Esophagus squamous epithelium (tissue), 5 donors: ENCODE data around the gene RPL26. TPM values are rescaled to one million over a fixed set of nuclear protein-coding genes. Genes with fewer than 3 reads are reported as not detected.
"Not testable (repeated sequence)": the region's sequence is repeated elsewhere in the genome, so short reads cannot be mapped to it uniquely, and the experiment has no call there.

Experiments used
- DNase-seq: peaks from one replicate; lab custom pipeline; 2025; lab: John Stamatoyannopoulos, UW
- H3K27ac ChIP-seq, 4 donors: fragments of 200-600 bp; sonication (generic); one replicate each; pipeline ENCODE4 v1.5.1; 2016 to 2019; ENCODE audit warnings: mild to moderate bottlenecking in 1 of 4
- H3K27me3 ChIP-seq, 4 donors: fragments of 200-600 bp; sonication (generic); 1 replicate in 3 of 4; 2 replicates in 1 of 4; pipeline versions ENCODE4 v1.5.1 to v1.6.0; 2017 to 2021; ENCODE audit warnings: antibody characterized with exemption in 1 of 4
- H3K36me3 ChIP-seq, 3 donors: fragments of 200-600 bp; sonication (generic); one replicate each; pipeline ENCODE4 v1.5.1; 2016 to 2019
- H3K4me1 ChIP-seq, 3 donors: fragments of 200-600 bp; sonication (generic); one replicate each; pipeline ENCODE4 v1.5.1; 2017 to 2019
- H3K4me3 ChIP-seq, 4 donors: fragments of 200-600 bp; sonication (generic); 1 replicate in 3 of 4; 2 replicates in 1 of 4; pipeline ENCODE4 v1.5.1; 2016 to 2019; ENCODE audit warnings: mild to moderate bottlenecking in 2 of 4, moderate library complexity in 1 of 4
- H3K9me3 ChIP-seq, 3 donors: fragments of 200-600 bp; sonication (generic); one replicate each; pipeline ENCODE4 v1.5.1; 2016 to 2019
- CTCF ChIP-seq, 6 experiments: fragments of 450-650 bp in 4 of 6; fragments of 200-600 bp in 2 of 6; sonication (generic) in 2 of 6; IDR thresholded peaks; one replicate each; pipeline ENCODE4 v1.5.1; 2016 to 2019; ENCODE audit warnings: antibody characterized with exemption in 6 of 6, mild to moderate bottlenecking in 4 of 6, moderate library complexity in 4 of 6
- POLR2A ChIP-seq, 4 donors: fragments of 450-650 bp; IDR thresholded peaks; one replicate each; pipeline ENCODE4 v1.6.1; 2017; ENCODE audit warnings: antibody characterized with exemption in 4 of 4, mild to moderate bottlenecking in 4 of 4, moderate library complexity in 3 of 4
- WGBS, 2 donors: methylation state at CpG; one replicate each; pipeline ENCODE4 v1.1.5; 2018; 5-methylcytosine and 5-hydroxymethylcytosine counted together
- intact Hi-C: fragments of 100-400 bp; cut with DNase I; formaldehyde crosslinking; loops from one replicate; pipeline ENCODE4 v1.15.0; 2022
- total RNA-seq, 4 donors: library from RNA; depleted of rRNA; stranded (reverse); fragments of >200 nt; gene quantifications; one replicate each; pipeline ENCODE4 v1.1.0, GENCODE V29; 2016
- donor health status: DM: yes; HTN: yes; CAD: no.

RPL26 gene
- total RNA-seq, 4 donors from 2014 or later: 3,032 to 5,420 (median 3,306) TPM

DNA sequence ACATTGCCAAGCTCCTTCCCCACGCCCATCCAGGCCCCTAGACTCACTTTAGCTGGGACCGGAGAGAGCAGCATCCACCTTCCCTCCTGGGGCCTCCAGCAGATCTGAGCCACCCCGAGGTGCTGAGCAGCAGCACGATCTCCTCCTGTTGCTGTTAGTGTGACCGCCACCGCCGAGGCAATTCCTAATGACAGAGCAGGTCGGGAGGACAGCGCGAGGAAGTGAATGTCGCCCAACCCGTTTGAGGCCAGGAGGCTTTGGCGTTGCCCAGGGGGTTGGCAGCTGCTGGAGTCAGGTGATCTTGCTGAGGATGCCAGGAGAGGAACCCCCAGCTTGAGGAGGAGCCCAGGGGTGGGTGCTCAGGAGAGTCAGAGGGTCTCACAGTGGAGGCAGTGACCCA, 14.6 kb upstream of the RPL26 start, which contains the start of gene RNF222:
RNF222 (minus strand) TSS at position 192 of the 400 bp plus-strand sequence. CDS start 4,366 bp downstream, outside the sequence.
- 28 to 55% methylated on average over 2 of the region's 13 CpGs for WGBS, 2 donors
- Histone ChIP-seq H3K9me3 (no peaks in the 10 kb centered on the region), H3K4me1 (peaks cover 0 to 24% (median 0%) of the 10 kb centered on the region in 3 donors), H3K4me3 (peak within 1 kb of the TSS; percentile 11 to 40 (median 18)), H3K27me3 (peaks cover 0 to 79% (median 0%) of the 10 kb centered on the region in 4 donors), H3K27ac (peak within 1 kb of the TSS in 3 of 4 donors; percentile 23 to 76 (median 56)), H3K36me3 (no peaks in the 10 kb centered on the region)
- no peak for DNase-seq
- TF ChIP-seq CTCF (IDR thresholded peaks at IDR 0.05) (no peak), POLR2A (IDR thresholded peaks at IDR 0.05) (peak in 1 of 4 donors; percentile 19)
- intact Hi-C loops: loop anchor here (10.0 kb wide), 1 partner anchor 347 kb away; the partner anchor contains the start of gene CCDC42

DNA sequence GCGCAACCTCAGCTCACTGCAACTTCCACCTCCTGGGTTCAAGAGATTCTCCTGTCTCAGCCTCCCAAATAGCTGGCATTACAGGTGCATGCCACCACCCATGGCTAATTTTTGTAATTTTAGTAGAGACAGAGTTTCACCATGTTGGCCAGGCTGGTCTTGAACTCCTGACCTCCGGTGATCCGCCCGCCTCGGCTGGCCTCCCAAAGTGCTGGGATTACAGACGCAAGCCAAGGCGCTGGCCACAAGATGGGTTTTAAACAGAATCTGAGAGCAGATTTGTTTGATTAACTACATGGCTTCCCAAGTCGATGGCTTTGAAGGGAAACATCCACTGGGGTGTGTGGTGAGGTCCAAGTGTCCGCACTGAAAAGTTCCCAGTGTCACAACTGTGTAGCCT, 11.5 kb upstream of the RPL26 start:
- WGBS, 2 donors: 68 to 79% methylated on average over 3 to 9 of the region's 9 CpGs
- not testable (repeated sequence) for H3K9me3 ChIP-seq, DNase-seq, H3K36me3 ChIP-seq
- Histone ChIP-seq H3K4me1 (peaks cover 0 to 43% (median 0%) of the 10 kb centered on the region in 3 donors), H3K27me3 (peaks cover 0 to 68% (median 0%) of the 10 kb centered on the region in 4 donors), H3K4me3 (peak overlapping the region in 1 of 4 donors; percentile 40), H3K27ac (peak overlapping the region in 2 of 4 donors; percentile 67 to 79)
- intact Hi-C loops: loop anchor here (10.0 kb wide), 1 partner anchor 350 kb away; the partner anchor contains the start of gene CCDC42

- no peaks in the 10 kb centered on the region for H3K36me3 ChIP-seq
- 44 to 51% methylated on average over 8 of the region's 8 CpGs for WGBS, 2 donors
- no peak for DNase-seq
- H3K9me3 ChIP-seq: no peaks in the 10 kb centered on the region
- H3K4me3 ChIP-seq: peak overlapping the region in 1 of 4 donors; percentile 21
- TF ChIP-seq POLR2A (IDR thresholded peaks at IDR 0.05) (no peak), CTCF (IDR thresholded peaks at IDR 0.05) (no peak)
- peak overlapping the region; percentile 44 to 79 (median 66) for H3K27ac ChIP-seq
- peaks cover 0 to 61% (median 0%) of the 10 kb centered on the region in 4 donors for H3K27me3 ChIP-seq
- H3K4me1 ChIP-seq: peaks cover 0 to 46% (median under 1%) of the 10 kb centered on the region in 3 donors
- intact Hi-C loops: loop anchor here (10.0 kb wide), 1 partner anchor 351 kb away; the partner anchor contains the start of gene CCDC42
Observed at GRCh38 chr17:8393470-8394231, 10.7 kb upstream of the RPL26 start.

DNA sequence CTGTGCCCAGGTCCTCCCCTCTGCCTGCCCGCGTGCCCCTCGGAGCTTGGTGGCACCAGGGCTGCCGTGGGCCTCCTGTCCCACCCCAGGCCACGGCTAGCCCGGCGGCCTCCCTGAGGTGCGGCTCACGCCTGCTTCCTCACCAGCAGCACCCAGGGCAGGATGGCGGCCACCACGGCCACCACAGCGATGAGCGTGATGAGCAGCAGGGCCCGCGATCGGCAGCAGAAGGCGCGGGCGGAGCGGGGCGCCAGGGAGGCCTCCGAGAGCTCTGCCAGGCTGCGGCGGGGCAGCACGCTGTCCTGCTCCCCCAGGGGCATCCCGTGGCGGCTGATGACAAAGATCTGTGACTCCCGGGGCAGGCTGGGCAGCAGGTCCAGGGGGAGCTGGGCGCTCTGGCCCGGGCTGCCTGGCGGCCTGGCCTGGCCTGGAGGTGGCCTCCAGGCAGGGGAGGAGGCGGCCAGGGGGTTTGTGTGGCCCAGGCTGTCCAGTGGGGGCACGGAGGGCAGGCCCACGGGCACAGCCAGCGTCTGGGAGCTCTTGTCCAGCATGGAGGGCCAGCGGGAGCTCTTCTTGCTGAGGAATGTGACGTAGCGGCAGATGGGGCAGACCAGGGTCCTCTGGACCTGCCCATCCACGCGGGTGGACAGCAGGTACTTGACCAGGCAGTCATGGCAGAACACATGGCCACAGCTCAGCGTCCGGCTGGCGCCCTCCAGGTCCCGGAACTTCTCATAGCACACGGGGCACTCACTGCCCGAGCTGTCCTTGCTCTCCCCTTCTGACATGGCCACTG, 9.9 kb upstream of the RPL26 start:
- TF ChIP-seq POLR2A (IDR thresholded peaks at IDR 0.05) (no peak), CTCF (IDR thresholded peaks at IDR 0.05) (no peak)
- intact Hi-C loops: loop anchor here (10.0 kb wide), 1 partner anchor 352 kb away; the partner anchor contains the start of gene CCDC42
- Histone ChIP-seq H3K27me3 (peaks cover 0 to 53% (median 0%) of the 10 kb centered on the region in 4 donors), H3K27ac (peak overlapping the region; percentile 44 to 79 (median 66)), H3K4me1 (peaks cover 0 to 47% (median 8%) of the 10 kb centered on the region in 3 donors), H3K9me3 (no peaks in the 10 kb centered on the region), H3K36me3 (no peaks in the 10 kb centered on the region), H3K4me3 (peak overlapping the region in 1 of 4 donors; percentile 21)
- WGBS, 2 donors: 90 to 100% methylated on average over 3 to 7 of the region's 46 CpGs
- DNase-seq: no peak

DNA sequence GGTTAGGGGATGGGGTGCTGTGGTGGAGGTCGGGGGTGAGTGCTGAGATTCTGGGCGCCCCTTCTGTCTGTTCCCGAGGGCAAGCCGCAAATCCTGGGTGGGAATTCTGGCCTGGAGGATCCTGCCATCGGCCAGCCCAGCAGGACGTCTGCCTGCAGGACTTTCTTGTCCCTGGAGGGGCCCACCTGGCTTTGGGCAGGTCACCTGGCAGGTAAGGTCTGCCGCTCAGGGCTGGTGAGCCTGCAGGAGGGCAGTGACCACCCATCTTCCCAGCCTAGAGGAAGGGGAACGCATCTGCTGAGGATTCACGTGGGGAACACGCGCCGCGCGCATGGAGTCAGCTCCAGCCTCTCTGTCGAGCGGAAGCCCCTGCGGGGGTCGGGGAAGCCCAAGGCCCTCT, 9.3 kb upstream of the RPL26 start:
- Histone ChIP-seq H3K4me3 (peak overlapping the region in 1 of 4 donors; percentile 21), H3K9me3 (no peaks in the 10 kb centered on the region), H3K4me1 (peaks cover 0 to 47% (median 8%) of the 10 kb centered on the region in 3 donors), H3K27ac (peak overlapping the region; percentile 16 to 79 (median 56)), H3K36me3 (no peaks in the 10 kb centered on the region), H3K27me3 (peaks cover 0 to 47% (median 0%) of the 10 kb centered on the region in 4 donors)
- WGBS, 2 donors: 60% methylated on average over 2 of the region's 18 CpGs; no CpG with 5 or more reads in 1 of the 2 donors
- DNase-seq: no peak
- TF ChIP-seq POLR2A (IDR thresholded peaks at IDR 0.05) (no peak), CTCF (IDR thresholded peaks at IDR 0.05) (no peak)
- intact Hi-C loops: loop anchor here (10.0 kb wide), 1 partner anchor 353 kb away; the partner anchor contains the start of gene CCDC42
